CD4-positive, alpha-beta T cell treated with Interleukin-10 for 1 hour (primary cell): ENCODE results near the gene LARGE1.

Experiments
- DNase-seq: peaks from one replicate; pipeline ENCODE4 v3.0.0-alpha.2; 2020

The LARGE1 gene

GRCh38 chr22:33337524-33337923 is 582.8 kb downstream of the LARGE1 start:
- DNase-seq, result no peak

GRCh38 chr22:33335611-33336279 is 584.5 kb downstream of the LARGE1 start:
- DNase-seq, result no peak

GRCh38 chr22:33332538-33332937 is 587.7 kb downstream of the LARGE1 start:
- no peak for DNase-seq

- no peak for DNase-seq
Measured at GRCh38 chr22:33331017-33331416, 589.3 kb downstream of the LARGE1 start.

GRCh38 chr22:33330534-33330933 is 589.7 kb downstream of the LARGE1 start:
- no peak for DNase-seq

- no peak for DNase-seq
Measured at GRCh38 chr22:33329398-33329797, 590.9 kb downstream of the LARGE1 start.

- no peak for DNase-seq
Measured at GRCh38 chr22:33328789-33329296, 591.4 kb downstream of the LARGE1 start.

GRCh38 chr22:33327348-33327860 is 592.9 kb downstream of the LARGE1 start:
- no peak for DNase-seq

- no peak for DNase-seq
Measured at GRCh38 chr22:33326540-33327295, 593.6 kb downstream of the LARGE1 start.

GRCh38 chr22:33325232-33326004 is 594.9 kb downstream of the LARGE1 start:
- no peak for DNase-seq

- DNase-seq, result no peak
Measured at GRCh38 chr22:33324228-33324627, 596.0 kb downstream of the LARGE1 start.

- no peak for DNase-seq
Measured at GRCh38 chr22:33321466-33321865, 598.8 kb downstream of the LARGE1 start.

GRCh38 chr22:33315954-33316353 is 604.3 kb downstream of the LARGE1 start:
- DNase-seq, result no peak

GRCh38 chr22:33315117-33315516 is 605.2 kb downstream of the LARGE1 start:
- DNase-seq, result no peak

GRCh38 chr22:33314316-33314715 is 606.0 kb downstream of the LARGE1 start:
- no peak for DNase-seq

GRCh38 chr22:33303099-33303498 is 617.2 kb downstream of the LARGE1 start:
- no peak for DNase-seq

GRCh38 chr22:33302549-33302948 is 617.7 kb downstream of the LARGE1 start:
- DNase-seq, result no peak

GRCh38 chr22:33302049-33302545 is 618.2 kb downstream of the LARGE1 start:
- peak; percentile 35 for DNase-seq

- DNase-seq, result no peak
Measured at GRCh38 chr22:33300165-33300564, 620.1 kb downstream of the LARGE1 start.

GRCh38 chr22:33299245-33299956 is 620.9 kb downstream of the LARGE1 start:
- DNase-seq, result no peak

- DNase-seq, result no peak
Measured at GRCh38 chr22:33296941-33297340, 623.3 kb downstream of the LARGE1 start.

- DNase-seq, result no peak
Measured at GRCh38 chr22:33288078-33288477, 632.2 kb downstream of the LARGE1 start.
